Natural killer cell (primary cell): ENCODE measurements around the gene DDX28. TPM values are rescaled to one million over a fixed set of nuclear protein-coding genes. Genes with fewer than 3 reads are reported as not detected.

ENCODE experiments used
- ATAC-seq, 3 donors: fragments of 150-1000 bp in 2 of 3; fragments of 200-7000 bp in 1 of 3; cut with Tn5 transposase; 1 replicate in 1 of 3; 2 replicates in 2 of 3; pipeline ENCODE4 v1.10.0; 2021; ENCODE audit warnings: mild to moderate bottlenecking in 2 of 3, moderate library complexity in 2 of 3
- DNase-seq, 2 donors: peaks; one replicate each; pipeline versions ENCODE4 v3.0.0 to v3.0.0-alpha.2; 2013 to 2021; ENCODE audit warnings: mixed read lengths in 1 of 2
- H3K27ac ChIP-seq: one replicate; pipeline ENCODE4 v1.5.1; 2013; ENCODE audit warnings: mild to moderate bottlenecking, low read length
- H3K27me3 ChIP-seq: one replicate; pipeline ENCODE4 v1.6.1; 2013; ENCODE audit warnings: low read length; ENCODE audit not compliant: control insufficient read depth, insufficient read depth
- H3K36me3 ChIP-seq: one replicate; pipeline ENCODE4 v1.6.1; 2013; ENCODE audit warnings: low read length; ENCODE audit not compliant: control insufficient read depth, insufficient read depth
- H3K4me1 ChIP-seq: one replicate; pipeline ENCODE4 v1.6.1; 2013; ENCODE audit warnings: low read length; ENCODE audit not compliant: control insufficient read depth, insufficient read depth
- H3K4me3 ChIP-seq: one replicate; pipeline ENCODE4 v1.5.1; 2013; ENCODE audit warnings: low read length
- H3K9me3 ChIP-seq: one replicate; pipeline ENCODE4 v1.6.1; 2013; ENCODE audit warnings: low read length; ENCODE audit not compliant: control insufficient read depth, insufficient read depth
- H3K27ac Mint-ChIP-seq, 2 donors: one replicate each; pipeline ENCODE4 v1.8.0; 2022; ENCODE audit warnings: mild to moderate bottlenecking in 2 of 2, mixed read lengths in 2 of 2, moderate library complexity in 1 of 2
- H3K27me3 Mint-ChIP-seq, 2 donors: one replicate each; pipeline ENCODE4 v1.8.0; 2022; ENCODE audit warnings: low read depth in 2 of 2, mixed read lengths in 2 of 2
- H3K36me3 Mint-ChIP-seq: one replicate; pipeline ENCODE4 v1.8.0; 2022; ENCODE audit warnings: mixed read lengths
- H3K4me1 Mint-ChIP-seq, 2 donors: one replicate each; pipeline ENCODE4 v1.8.0; 2022; ENCODE audit warnings: mixed read lengths in 2 of 2
- H3K4me3 Mint-ChIP-seq: one replicate; pipeline ENCODE4 v1.8.0; 2022; ENCODE audit warnings: mild to moderate bottlenecking, moderate library complexity, mixed read lengths
- H3K9me3 Mint-ChIP-seq, 2 donors: one replicate each; pipeline ENCODE4 v1.8.0; 2022; ENCODE audit warnings: mixed read lengths in 2 of 2
- WGBS: methylation state at CpG from one replicate; pipeline ENCODE4 v1.1.7; 2013; ENCODE audit warnings: missing lambda C conversion rate; ENCODE audit not compliant: insufficient coverage; 5-methylcytosine and 5-hydroxymethylcytosine counted together
- intact Hi-C: fragments of 100-400 bp; cut with micrococcal nuclease; formaldehyde crosslinking; loops from one replicate; pipeline ENCODE4 v1.14.2; 2022
- total RNA-seq, 4 donors: library from RNA; stranded (reverse); fragments of 120-200 nt in 1 of 4; gene quantifications; one replicate each; pipeline versions ENCODE4 v1.2.3 to v1.2.4, GENCODE V29; 2013 to 2022
- TF ChIP-seq, protein P1 (sequence below): fragments of 200-600 bp; IDR thresholded peaks from one replicate; pipeline ENCODE4 v1.8.0; 2022; ENCODE audit warnings: antibody characterized with exemption

The DDX28 gene
- total RNA-seq, 3 donors from 2014 or later (not counting 1 experiment from before 2014, with no cell fraction given): 17.4 to 19.0 (median 17.9) TPM

DNA sequence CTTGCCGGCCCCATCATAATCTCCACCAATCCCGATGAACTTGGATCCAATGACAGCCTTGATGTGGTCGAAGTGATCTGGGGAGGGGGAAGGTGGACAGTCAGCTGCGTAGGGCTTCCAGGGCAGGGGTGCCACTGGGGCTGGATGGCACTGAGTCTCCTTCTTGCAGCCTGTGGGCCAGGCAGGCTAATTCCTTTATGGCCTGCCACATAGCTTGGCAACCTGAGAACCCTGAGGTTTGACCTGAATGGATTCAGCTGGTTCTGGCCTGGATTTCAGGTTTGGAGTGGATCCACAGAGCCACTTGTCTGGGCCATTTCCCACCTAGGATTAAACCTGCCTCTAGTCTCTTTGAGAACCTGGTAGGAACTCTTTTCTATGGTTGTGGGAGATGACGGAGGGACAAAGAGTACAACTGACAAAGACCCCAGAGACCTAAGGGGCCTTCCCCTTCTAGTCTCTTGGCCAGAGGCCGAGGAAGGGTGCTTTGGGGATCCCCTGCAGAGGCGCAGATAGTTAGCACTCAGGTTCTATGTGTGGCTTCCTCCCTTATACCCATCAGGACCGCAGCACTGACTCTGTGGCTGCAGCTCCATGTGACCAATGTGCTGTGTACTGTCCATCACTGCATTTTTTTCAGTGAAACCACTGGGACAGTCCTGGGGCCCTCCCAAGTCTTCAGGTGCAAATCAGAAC is 33.6 kb downstream of the DDX28 start:
- Mint-ChIP-seq H3K27me3 (no peaks in the 10 kb centered on the region), H3K9me3 (no peaks in the 10 kb centered on the region), H3K27ac (peak overlapping the region; percentile 1 to 37), H3K4me1 (peaks cover 23 to 44% of the 10 kb centered on the region in 2 donors), H3K36me3 (no peaks in the 10 kb centered on the region), H3K4me3 (no peak overlapping the region)
- intact Hi-C loops: no loop called here
- peaks cover 9% of the 10 kb centered on the region for H3K36me3 ChIP-seq
- WGBS: 72% methylated on average over 8 of the region's 8 CpGs
- H3K4me1 ChIP-seq: peaks cover 60% of the 10 kb centered on the region
- peak overlapping the region; percentile 66 for H3K27ac ChIP-seq
- TF ChIP-seq, protein P1, sequence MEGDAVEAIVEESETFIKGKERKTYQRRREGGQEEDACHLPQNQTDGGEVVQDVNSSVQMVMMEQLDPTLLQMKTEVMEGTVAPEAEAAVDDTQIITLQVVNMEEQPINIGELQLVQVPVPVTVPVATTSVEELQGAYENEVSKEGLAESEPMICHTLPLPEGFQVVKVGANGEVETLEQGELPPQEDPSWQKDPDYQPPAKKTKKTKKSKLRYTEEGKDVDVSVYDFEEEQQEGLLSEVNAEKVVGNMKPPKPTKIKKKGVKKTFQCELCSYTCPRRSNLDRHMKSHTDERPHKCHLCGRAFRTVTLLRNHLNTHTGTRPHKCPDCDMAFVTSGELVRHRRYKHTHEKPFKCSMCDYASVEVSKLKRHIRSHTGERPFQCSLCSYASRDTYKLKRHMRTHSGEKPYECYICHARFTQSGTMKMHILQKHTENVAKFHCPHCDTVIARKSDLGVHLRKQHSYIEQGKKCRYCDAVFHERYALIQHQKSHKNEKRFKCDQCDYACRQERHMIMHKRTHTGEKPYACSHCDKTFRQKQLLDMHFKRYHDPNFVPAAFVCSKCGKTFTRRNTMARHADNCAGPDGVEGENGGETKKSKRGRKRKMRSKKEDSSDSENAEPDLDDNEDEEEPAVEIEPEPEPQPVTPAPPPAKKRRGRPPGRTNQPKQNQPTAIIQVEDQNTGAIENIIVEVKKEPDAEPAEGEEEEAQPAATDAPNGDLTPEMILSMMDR: no peak
- no peak for DNase-seq
- ATAC-seq: peak in 1 of 3 donors; percentile 20
- no peaks in the 10 kb centered on the region for H3K9me3 ChIP-seq
- no peak overlapping the region for H3K4me3 ChIP-seq
- no peaks in the 10 kb centered on the region for H3K27me3 ChIP-seq

DNA sequence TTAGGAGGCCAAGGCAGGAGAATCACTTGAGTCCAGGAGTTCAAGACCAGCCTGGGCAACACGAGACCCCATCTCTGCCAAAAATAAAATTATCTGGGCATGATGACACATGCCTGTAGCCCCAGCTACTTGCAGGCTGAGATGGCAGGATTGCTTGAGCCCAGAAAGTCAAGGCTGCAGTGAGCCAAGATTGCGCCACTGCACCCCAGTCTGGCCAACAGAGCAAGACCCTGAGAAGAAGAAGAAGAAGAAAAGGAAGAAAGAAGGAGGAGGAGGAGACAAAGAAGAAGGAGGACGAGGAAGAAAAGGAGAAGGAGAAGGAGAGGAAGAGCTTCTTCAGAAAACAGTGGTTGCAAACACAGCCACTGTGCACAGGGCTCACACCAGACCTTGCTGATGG is 34.4 kb downstream of the DDX28 start:
- peaks cover 21 to 42% of the 10 kb centered on the region in 2 donors for H3K4me1 Mint-ChIP-seq
- Histone ChIP-seq H3K27ac (no peak overlapping the region), H3K27me3 (no peaks in the 10 kb centered on the region), H3K4me1 (peaks cover 60% of the 10 kb centered on the region), H3K9me3 (no peaks in the 10 kb centered on the region), H3K36me3 (peaks cover 9% of the 10 kb centered on the region), H3K4me3 (no peak overlapping the region)
- H3K4me3 Mint-ChIP-seq: no peak overlapping the region
- whole genome bisulfite sequencing: 85% methylated on average over 3 of the region's 3 CpGs
- TF ChIP-seq, protein P1: no peak
- ATAC-seq: no peak
- peak overlapping the region; percentile 1 to 37 for H3K27ac Mint-ChIP-seq
- no peaks in the 10 kb centered on the region for H3K27me3 Mint-ChIP-seq
- DNase-seq: no peak
- no peaks in the 10 kb centered on the region for H3K9me3 Mint-ChIP-seq
- no peaks in the 10 kb centered on the region for H3K36me3 Mint-ChIP-seq
- intact Hi-C loops: no loop called here

DNA sequence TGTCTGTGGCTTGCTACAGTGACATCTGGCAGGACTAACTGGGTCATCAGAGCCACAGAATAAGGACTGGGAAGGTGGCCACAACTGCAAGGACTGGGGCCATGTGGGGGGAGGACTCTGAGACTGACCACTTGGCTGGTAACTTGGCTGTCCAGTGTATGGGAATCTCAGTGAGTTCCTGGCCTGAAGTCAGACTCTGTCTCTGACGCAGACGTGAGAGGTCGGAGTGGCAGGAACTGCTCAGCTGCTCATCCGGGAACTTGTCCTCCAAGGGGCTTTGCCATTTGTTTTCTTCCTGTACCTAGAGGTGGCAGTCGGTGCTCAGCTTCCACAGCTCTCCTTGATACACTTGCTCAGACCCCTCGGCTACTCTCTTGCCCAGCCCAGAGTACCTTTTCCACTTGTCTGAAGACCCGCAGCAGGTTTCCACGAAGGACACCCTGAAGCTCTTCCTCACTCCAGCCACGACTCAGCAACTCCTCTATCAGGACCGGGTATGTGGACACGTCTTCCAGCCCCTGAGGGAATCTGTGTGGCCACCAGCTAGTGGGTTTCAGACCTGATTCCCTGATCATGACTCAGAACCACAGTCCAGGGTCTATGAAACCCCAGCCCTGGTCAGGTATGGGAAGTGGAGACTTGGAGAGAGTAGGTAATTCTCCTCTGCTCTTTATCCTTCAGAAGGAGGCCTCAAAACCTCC is 35.4 kb downstream of the DDX28 start:
- Histone ChIP-seq H3K4me3 (no peak overlapping the region), H3K27ac (no peak overlapping the region), H3K4me1 (peaks cover 56% of the 10 kb centered on the region), H3K36me3 (peaks cover 9% of the 10 kb centered on the region), H3K9me3 (no peaks in the 10 kb centered on the region), H3K27me3 (no peaks in the 10 kb centered on the region)
- DNase-seq (no peak), ATAC-seq (no peak)
- no peaks in the 10 kb centered on the region for H3K9me3 Mint-ChIP-seq
- H3K4me3 Mint-ChIP-seq: no peak overlapping the region
- TF ChIP-seq, protein P1: no peak
- no peaks in the 10 kb centered on the region for H3K36me3 Mint-ChIP-seq
- H3K27ac Mint-ChIP-seq: peak overlapping the region; percentile 37 to 56
- 88% methylated on average over 11 of the region's 11 CpGs for WGBS
- no peaks in the 10 kb centered on the region for H3K27me3 Mint-ChIP-seq
- intact Hi-C loops: no loop called here
- H3K4me1 Mint-ChIP-seq: peaks cover 25 to 38% of the 10 kb centered on the region in 2 donors
